ENCODE data around the gene LAMC3.

The LAMC3 gene

DNA sequence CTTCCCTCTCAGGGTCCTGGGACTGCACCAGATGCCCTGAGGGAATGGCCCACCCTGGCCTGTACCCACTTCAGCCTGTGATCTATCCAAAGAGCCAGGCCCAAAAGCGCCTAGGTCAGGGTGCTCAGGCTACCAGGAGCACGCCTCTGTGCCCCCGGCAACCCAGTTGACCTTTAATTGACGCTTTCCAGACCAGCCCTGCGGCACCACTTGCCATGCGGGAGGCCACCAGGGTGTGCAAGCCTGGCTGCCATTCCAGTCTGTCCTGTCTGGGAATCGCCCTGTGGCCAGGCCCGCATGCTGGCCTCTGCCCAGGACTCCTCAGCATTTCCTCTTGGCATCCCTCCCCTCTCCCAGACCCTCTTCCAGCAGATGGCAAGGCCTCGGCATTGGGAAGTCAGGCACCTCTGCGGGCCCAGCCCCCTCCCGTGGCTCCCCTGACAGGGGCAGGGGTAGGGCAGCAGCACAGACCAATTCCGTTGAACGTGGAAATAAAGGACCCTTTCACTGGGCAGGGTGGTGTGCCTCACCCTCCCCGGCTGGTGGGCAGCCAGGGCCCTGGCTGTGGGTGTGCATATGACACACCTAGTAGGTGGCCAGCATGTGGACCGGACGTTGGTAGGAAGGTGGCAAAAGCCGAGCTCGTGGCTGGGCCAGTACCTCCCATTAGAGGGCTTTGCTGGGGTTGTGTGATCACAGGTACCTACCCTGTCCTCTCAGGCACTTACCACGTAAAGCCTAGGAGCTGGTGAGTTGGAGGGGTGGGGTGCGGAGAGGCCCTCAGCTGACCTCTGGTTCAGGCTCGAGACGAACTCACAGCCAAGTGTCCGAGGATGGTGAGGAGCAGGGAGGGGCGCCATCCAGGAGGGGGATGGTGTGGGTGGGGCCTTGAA lies 83.8 kb downstream of the LAMC3 start:
- TF ChIP-seq, protein P1, sequence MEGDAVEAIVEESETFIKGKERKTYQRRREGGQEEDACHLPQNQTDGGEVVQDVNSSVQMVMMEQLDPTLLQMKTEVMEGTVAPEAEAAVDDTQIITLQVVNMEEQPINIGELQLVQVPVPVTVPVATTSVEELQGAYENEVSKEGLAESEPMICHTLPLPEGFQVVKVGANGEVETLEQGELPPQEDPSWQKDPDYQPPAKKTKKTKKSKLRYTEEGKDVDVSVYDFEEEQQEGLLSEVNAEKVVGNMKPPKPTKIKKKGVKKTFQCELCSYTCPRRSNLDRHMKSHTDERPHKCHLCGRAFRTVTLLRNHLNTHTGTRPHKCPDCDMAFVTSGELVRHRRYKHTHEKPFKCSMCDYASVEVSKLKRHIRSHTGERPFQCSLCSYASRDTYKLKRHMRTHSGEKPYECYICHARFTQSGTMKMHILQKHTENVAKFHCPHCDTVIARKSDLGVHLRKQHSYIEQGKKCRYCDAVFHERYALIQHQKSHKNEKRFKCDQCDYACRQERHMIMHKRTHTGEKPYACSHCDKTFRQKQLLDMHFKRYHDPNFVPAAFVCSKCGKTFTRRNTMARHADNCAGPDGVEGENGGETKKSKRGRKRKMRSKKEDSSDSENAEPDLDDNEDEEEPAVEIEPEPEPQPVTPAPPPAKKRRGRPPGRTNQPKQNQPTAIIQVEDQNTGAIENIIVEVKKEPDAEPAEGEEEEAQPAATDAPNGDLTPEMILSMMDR (IDR thresholded peaks at IDR 0.05; ENCODE audit: borderline replicate concordance, control extremely low read depth, extremely low read depth, insufficient read depth, missing control alignments), result no peak
- in situ Hi-C loops (cut with MboI; ENCODE audit: low sequenced_read_pairs, unreplicated experiment), result no loop called here
- no peak for DNase-seq (ENCODE audit: low spot score)

DNA sequence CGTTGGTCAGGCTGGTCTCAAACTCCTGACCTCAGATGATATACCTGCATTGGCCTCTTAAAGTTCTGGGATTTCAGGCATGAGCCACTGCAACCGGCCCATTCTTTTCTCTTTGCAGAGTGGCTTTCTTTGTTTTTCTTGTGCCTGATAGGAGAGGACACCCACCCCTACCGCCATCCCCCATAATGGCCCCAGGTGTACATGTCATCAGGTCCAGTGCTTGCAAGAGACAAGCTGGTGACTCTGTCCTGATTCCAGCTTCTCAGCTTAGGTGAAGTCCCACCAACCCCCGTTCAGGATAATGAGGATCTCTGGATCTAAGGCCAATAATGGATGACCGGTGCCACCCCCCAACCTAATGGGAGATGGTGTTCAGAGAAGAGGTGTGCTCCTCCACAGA lies 85.0 kb downstream of the LAMC3 start:
- no peak for DNase-seq (ENCODE audit: low spot score)

DNA sequence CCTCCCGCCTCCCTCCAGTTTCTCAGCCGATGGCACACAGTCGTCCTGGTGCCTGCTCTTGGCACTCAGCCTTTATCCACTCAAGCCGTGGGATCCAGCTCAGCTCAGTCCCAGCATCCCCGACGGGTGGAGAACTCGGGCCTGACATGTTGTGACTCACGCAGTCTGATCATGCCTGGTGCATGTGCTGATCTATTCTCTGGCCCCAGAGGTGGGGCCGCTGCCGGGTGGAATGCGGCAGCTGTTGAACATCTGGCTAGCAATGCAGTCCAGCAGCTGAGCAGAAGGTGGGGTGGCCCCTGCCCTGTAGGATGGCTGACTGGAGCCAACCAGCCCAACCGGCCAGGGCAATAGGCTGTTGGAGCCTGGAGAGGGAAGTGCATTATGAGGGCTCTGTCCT lies 85.6 kb downstream of the LAMC3 start:
- TF ChIP-seq, protein P1 (IDR thresholded peaks at IDR 0.05; ENCODE audit: borderline replicate concordance, control extremely low read depth, extremely low read depth, insufficient read depth, missing control alignments), result no peak
- in situ Hi-C loops (cut with MboI; ENCODE audit: low sequenced_read_pairs, unreplicated experiment), result no loop called here
- no peak for DNase-seq (ENCODE audit: low spot score)

More for the DNA sequence above, 85.0 kb downstream of the LAMC3 start:
- TF ChIP-seq, protein P1 (IDR thresholded peaks at IDR 0.05; ENCODE audit: borderline replicate concordance, control extremely low read depth, extremely low read depth, insufficient read depth, missing control alignments), result no peak
- in situ Hi-C loops (cut with MboI; ENCODE audit: low sequenced_read_pairs, unreplicated experiment), result no loop called here

DNA sequence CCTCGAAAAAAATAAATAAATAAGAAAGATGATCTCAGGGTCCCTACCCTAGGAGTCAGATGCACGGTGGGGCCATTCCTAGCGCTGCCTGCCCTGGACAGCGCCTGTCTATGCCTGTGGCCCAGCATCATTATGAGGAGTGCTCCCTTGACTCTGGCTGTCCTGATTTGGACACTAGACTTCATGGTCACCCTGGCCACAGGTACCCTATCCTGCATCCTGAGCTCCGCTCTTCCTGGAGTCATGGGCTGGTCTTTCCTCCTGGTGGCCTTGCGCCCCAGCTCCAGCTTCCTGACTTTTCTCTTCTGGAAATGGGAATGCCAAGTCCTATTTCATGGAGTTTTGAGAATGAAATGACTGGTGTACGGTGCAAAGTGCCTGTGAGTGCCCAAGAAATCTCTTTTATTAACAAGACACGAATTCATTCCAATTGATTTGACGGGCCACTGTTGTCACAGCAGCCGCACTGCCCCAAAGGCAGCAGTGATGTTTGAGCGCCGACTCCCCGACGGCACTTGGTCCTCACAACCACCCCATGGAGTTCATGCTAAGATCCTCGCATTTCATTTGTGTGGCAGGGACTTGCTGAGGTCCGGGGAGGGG lies 86.8 kb downstream of the LAMC3 start:
- in situ Hi-C loops (cut with MboI; ENCODE audit: low sequenced_read_pairs, unreplicated experiment), result no loop called here
- TF ChIP-seq, protein P1 (IDR thresholded peaks at IDR 0.05; ENCODE audit: borderline replicate concordance, control extremely low read depth, extremely low read depth, insufficient read depth, missing control alignments), result no peak
- no peak for DNase-seq (ENCODE audit: low spot score)

DNA sequence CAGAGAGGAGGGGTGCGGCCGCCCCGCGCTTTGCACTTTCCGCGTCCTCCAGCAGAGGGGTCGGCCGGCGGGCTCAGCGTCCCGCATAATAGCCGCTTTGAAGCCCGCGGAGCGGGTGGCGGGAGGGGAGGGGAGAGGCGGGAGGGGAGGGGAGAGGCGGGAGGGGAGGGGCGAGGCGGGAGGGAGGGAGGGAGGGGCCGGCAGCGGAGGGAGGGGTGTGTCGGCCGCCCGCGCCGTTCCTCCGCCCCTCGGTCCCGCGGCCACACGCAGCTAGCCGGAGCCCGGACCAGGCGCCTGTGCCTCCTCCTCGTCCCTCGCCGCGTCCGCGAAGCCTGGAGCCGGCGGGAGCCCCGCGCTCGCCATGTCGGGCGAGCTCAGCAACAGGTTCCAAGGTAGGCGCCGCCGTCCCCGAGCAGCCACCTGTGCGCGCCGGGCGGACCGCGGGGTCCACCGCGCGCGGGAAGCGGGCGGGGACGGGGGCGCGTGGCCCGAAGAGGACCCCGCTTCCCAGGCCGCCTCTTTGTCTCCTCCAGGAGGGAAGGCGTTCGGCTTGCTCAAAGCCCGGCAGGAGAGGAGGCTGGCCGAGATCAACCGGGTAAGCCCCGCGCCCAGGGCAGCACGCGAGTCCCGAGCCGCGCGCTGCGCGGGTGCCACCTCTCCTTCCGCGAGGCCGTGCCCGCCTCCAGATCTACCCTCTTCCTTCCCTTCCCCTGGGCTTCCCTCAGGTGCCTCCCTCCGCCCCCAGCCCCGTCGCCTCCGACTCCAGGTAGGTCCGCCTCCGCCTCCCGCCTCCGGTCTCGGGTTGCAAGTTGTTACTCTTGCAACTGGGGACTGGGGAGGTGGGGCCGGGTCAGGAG lies 87.5 kb downstream of the LAMC3 start, which contains the start of gene AIF1L:
Gene AIF1L, plus strand, starts transcription at position 263 of the 857 bp plus-strand sequence. Its CDS starts 99 bp downstream, at position 362.
- TF ChIP-seq, protein P1 (IDR thresholded peaks at IDR 0.05; ENCODE audit: borderline replicate concordance, control extremely low read depth, extremely low read depth, insufficient read depth, missing control alignments), result no peak
- in situ Hi-C loops (cut with MboI; ENCODE audit: low sequenced_read_pairs, unreplicated experiment), result no loop called here
- DNase-seq (ENCODE audit: low spot score), result peak; percentile 71
